Activated naive CD4-positive, alpha-beta T cell (primary cell): ENCODE results near the gene RNF32.
"Not testable (repeated sequence)": the region's sequence is repeated elsewhere in the genome, so short reads cannot be mapped to it uniquely, and the experiment has no call there.

Source experiments
- DNase-seq, 4 experiments: peaks; one replicate each; lab custom pipeline; 2025; lab: John Stamatoyannopoulos, UW

RNF32 gene

DNA sequence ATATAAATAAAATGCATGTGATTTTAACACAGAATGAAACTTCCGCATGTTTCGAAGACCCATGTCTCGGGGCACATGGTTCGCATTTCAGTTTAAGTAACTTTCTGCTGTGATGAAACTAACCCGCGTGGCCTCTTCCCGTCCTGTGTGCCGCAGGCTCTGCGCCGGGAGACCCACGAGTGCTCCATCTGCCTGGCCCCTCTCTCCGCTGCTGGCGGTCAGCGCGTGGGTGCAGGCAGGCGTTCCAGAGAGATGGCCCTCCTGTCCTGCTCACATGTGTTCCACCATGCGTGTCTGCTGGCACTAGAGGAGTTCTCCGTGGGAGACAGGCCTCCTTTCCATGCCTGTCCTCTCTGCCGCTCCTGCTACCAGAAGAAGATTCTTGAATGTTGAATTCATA is 35.7 kb downstream of the RNF32 start:
- DNase-seq = no peak

DNA sequence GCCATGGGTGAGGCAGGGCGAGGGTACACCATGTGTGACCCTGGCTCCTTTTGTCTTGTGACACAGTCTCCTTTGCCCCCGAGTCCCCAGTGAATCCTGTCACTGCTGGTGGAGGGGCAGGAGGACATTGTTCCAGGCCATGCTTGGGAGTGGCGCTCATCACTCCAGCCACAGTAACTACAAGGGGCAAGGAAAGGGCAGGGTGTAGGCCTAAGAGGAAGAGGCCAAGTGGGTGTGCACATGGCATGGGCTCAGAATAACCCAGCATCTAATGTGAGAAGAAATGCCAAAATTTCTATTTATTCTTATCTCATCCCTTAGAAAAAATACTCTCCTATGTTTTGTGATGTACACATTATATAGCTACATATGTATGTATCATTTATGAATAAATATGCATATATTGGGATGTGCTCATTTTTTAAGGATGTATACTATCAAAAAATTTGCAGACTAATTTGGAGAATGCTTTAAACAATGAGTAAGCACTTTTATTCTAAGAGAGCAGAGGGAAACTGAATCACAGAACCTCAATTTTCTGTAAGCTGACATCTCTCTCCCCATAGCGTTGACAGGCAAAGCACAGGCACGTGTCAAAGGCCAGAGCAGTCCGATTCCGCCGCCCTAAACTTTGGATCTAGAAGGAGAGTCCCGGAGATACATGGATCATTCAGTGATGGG is 36.9 kb downstream of the RNF32 start:
- DNase-seq = no peak

DNA sequence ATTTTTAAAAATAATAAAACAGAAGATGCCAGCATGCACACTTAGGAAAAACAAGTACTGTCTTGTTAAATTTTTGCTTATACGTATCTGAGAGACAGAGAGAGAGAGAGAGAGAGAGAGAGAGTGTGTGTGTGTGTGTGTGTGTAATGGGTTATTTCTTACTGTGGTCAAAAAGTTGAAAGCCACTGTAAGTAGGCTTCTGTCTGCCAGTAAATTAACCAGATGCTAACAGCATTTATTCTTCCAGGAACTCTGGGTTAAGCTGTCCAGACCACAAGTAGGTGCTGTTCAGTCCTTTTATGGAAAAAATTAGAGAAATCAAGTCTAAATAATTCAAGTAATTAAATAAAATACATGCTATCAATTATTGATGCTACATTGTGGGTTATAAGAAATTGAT is 39.7 kb downstream of the RNF32 start:
- DNase-seq = no peak

DNA sequence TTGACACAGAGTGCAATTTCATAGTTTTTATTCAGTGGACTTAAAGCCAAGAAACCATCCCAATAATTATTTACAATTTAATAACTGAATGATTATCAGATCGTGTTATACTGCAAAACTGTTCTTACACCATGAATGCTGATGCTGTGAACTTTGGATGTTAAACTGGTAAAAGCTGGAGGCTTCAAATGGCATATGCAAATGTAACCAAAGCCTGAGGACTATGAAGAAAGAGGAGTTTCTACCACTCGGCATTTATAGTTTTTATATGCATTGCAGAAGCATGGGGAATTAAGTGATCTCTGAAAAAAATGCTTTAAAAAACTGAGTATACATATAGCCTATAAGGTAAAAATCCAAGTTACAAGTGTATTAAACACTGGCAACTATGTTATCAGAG is 42.4 kb downstream of the RNF32 start:
- no peak for DNase-seq

DNA sequence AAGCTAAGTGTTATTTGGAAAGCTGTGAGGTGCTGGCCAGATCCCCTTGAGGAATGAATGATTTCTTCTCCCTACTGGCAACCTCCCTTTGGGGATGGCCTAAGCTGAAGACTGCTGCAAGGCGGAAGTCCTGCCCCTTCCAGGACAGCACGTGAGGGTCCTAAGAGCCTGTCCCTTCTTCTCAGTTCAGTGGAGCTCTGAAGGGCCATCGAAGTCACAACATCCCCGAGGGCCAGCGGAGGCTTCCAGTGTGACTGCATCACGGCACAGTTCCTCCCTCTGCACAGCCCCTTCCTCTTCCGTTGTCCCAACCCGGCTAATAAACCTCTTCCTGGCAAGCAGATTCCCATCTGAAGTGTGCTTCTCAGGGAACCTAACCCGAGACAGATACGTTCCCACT is 43.7 kb downstream of the RNF32 start:
- DNase-seq = no peak

DNA sequence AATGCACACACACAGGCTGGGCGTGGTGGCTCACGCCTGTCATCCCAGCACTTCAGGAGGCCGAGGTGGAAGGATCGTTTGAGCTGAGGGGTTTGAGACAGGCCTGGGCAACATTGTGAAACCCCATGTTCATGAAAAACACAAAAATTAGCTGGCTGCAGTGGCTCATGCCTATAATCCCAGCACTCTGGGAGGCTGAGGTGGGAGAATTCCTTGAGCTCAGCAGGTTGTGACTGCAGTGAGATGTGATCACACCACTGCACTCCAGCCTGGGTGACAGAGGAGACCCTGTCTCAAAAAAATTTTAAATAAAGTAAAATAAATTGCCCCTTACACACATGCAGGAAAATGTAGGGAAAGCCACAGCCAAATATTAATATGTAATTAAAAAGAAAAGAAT is 44.1 kb downstream of the RNF32 start:
- no peak for DNase-seq

DNA sequence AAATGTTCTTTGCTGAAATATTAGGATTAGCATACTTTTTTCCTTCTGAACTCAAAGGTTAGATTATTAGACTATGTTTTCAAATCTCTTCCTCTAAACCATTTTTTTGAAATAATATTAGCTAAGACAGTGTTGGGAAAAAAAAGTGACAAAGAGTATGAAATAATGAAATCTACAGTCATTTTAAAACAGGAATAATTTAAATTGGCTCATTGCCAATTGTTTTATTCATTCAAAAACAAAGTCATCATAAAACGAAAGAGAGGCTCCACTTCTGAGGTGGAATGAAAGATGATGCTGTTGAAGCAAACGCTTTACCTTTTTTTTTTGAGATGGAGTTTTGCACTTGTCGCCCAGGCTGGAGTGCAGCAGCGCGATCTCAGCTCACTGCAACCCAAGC is 51.2 kb downstream of the RNF32 start:
- DNase-seq = no peak

DNA sequence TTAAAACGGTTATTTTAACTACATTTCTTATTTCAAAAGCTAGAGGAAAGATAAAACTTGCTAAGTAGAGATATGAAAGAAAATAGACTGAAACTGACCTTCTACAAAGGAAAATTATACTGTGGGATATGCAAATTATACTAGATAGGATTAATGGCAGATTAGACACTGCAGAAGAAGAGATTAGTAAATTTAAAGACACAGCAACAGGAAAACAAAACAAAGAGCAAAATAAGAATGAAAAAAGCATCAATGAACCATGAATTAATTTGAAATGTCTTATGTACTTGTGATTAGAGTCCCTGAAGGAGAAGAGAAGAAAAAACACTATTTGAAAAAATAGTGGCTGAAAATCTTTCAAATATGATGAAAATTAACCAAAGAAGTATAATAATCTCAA is 52.3 kb downstream of the RNF32 start:
- no peak for DNase-seq

DNA sequence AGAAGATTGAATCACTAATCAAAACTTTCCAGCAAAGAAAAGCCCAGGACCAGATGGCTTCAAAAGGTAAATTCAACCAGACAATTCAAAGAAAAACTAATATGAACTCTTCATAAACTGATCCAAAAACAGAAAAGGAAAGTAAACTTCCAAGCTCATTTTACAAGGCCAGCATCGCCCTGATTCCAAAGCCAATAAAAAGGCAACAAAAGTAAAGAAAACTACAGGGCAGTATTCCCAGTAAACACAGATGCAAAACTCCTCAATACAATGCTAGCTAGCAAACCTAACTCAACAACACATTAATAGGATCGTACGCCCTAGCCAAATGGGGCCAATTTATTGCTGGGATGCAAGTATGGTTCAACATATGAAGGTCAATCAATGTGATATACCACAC is 53.1 kb downstream of the RNF32 start:
- DNase-seq = no peak

DNA sequence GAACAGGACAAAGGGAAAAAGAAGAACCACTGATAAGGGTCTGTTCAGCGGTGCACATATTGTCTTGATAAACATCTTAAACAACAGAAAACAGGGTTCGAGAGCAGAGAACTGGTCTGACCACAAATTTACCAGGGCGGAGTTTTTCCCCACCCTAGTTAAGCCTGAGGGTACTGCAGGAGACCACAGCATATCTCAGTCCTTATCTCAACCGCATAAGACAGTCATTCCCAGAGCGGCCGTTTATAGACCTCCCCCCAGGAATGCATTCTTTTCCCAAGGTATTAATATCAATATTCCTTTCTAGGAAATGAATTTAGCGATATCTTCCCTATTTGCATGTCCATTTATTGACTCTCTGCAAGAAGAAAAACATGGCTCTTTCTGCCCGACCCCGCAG is 56.7 kb downstream of the RNF32 start:
- DNase-seq = not testable (repeated sequence)

DNA sequence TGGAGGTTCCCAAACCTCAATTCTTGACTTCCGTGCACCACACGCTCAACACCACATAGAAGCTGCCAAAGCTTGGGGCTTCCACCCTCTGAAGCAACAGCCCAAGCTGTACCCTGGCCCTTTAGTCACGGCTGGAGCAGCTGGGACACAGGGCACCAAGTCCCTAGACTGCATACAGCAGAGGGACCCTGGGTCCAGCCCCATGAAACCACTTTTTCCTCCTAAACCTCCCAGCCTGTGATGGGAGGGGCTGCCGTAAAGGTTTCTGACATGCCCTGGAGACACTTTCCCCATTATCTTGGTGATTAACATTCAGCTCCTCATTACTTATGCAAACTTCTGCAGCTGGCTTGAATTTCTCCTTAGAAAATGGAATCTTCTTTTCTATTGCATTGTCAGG is 57.9 kb downstream of the RNF32 start:
- DNase-seq = not testable (repeated sequence)

DNA sequence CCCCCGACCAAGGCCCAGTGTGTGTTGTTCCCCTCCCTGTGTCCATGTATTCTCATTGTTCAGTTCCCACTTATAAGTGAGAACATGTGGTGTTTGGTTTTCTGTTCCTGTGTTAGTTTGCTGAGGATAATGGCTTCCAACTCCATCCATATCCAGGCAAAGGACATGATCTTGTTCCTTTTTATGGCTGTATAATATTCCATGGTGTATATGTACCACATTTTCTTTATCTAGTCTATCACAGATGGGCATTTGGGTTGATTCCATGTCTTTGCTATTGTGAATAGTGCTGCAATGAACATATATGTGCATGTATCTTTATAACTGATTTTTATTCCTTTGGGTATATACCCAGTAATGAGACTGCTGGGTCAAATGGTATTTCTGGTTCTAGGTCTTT is 61.2 kb downstream of the RNF32 start:
- not testable (repeated sequence) for DNase-seq

DNA sequence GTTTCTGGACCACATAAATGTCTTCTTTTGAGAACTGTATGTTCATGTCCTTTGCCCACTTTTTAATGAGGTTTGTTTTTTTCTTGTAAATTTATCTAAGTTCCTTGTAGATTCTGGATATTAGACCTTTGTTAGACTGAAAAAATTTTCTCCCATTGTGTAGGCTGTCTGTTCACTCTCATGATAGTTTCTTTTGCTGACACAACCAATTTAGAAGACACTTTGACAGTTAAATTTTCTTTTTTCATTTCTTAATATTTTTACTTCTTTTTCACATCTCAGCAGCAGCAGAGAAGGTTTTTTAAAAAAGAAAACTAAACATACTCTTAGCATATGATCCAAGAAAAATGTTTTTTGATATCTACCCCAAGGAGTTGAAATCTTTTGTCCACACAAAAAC is 61.8 kb downstream of the RNF32 start:
- no peak for DNase-seq

DNA sequence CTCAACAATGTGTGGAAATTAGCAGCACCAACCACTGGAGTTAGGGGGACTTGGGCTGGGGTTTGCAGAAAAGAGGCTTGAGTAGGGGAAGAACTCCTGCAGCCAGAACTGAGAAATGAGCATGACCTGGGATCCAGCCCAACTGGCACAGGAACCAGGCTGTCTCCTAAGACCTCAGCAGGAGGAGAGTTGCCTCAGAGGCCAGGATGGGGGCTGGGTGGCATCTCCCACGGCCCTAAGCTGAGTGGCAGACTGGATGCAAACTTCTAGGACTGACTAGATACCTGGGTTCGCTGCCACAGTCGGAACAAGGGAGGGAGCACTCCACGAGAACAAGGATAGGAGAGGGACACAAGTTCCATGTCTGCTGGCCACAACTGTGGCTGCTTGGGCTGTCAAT is 62.6 kb downstream of the RNF32 start:
- no peak for DNase-seq

DNA sequence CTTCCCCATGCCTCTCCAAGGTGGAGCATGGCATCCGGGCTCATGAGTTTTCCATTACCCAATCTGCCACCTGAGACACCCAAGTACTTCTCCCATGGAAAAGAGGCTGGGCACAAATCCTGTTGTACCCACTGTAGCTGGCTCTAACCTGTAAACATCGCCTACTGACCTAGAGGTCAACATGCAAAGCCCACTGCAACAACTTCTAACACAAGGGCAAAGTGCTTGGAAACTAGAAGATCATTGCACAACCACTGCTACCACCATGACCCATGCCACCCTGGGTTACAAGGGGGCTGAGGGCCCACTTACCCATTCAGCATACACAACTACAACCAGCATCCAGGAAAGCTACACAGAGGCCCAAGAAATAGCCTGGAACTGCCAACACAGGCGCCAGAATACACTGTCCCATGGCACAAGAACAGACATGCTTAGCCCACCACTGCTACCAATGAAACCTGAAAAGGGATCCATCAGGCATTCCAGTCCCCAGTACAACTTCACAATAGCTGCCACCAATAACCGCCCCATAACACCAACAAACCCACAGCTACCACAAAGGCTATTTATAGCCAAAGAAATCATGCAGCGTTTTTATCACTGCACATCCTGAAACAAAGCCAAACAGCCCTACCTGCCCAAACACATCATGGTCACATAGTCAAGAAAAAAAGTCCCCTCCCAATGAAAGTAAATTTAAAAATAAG is 63.4 kb downstream of the RNF32 start:
- DNase-seq = no peak

DNA sequence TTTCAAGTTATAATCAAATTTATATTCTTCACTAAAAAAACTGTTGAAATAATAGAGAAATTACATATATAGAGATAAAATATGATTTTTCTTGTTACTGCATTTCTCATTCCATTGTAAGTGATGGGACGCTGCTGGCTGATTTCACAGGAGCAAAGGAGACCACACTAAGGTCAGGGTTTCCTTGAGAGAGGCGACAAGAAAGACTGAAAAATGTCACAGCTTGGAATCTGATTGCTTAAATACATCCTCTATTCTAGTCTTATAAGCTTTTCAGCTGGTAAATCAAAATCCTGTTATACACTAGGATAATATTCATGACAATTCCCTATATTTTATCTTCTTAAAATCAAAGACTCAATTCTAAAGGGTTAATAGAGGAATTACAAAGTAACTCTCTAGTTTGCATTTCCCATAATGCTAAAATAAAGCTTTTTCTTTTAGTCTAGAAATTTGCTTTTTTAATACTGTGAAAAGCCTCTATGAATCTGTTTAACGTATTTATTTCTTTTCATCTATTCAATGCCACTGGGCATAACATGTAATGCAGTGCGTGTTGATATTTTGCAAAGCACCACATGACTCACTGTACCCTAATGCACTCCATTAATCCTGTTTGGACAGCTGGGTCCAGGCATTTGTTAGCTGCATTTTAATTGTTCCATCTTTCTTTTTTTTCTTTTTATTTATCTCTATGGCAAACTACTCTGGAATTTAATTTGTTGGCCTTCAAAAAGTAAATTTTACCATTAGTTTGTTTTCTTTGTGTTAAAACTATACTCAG is 81.7 kb downstream of the RNF32 start:
- no peak for DNase-seq

DNA sequence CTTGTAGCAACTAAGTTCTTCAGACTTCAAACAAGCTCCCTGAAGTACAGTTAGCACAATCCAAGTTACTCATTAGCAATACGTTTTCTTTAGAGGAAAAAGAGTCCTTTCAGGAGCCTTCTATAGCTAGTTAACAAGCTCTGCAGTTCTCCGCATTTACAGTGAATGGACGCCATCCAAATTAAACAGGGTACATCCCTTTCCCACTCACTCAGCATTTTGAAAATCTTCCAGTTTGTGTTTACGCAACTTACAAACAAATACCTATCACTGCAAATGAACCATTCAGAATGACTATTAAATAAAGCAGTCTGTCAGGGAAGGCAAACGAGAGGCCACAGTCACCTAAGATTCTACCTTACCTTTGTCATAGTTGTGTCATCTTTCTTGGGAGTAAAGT is 84.5 kb downstream of the RNF32 start:
- no peak for DNase-seq

DNA sequence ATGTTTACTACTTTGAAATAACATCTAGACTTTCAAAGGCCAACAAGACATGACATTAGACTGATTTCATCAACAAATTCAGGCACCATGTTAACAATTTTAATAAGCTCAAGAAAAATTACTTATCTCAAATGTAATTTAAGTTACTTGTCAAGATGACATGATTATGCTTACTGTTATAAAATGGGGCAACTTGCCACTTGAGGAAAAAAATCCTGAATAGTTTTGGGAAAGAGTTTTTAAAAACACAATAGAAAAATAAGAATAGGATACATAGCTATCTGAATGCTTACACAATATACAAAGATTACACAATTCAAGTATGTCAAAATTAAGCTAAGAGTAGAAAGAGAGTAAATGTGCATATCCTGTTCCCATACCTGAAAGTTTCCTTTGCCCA is 85.4 kb downstream of the RNF32 start:
- DNase-seq = no peak
